HG03469 (cell line): ENCODE results near the gene OR12D2.
"Not testable (repeated sequence)": the region's sequence is repeated elsewhere in the genome, so short reads cannot be mapped to it uniquely, and the experiment has no call there.

Source experiments
- ATAC-seq: cut with Tn5 transposase; IDR thresholded peaks from one replicate; pipeline ENCODE4 v1.9.1; 2021; ENCODE audit warnings: mild to moderate bottlenecking, moderate library complexity, moderate number of reproducible peaks; ENCODE audit not compliant: unreplicated experiment

OR12D2 gene, protein sequence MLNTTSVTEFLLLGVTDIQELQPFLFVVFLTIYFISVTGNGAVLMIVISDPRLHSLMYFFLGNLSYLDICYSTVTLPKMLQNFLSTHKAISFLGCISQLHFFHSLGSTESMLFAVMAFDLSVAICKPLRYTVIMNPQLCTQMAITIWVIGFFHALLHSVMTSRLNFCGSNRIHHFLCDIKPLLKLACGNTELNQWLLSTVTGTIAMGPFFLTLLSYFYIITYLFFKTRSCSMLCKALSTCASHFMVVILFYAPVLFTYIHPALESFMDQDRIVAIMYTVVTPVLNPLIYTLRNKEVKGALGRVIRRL

DNA sequence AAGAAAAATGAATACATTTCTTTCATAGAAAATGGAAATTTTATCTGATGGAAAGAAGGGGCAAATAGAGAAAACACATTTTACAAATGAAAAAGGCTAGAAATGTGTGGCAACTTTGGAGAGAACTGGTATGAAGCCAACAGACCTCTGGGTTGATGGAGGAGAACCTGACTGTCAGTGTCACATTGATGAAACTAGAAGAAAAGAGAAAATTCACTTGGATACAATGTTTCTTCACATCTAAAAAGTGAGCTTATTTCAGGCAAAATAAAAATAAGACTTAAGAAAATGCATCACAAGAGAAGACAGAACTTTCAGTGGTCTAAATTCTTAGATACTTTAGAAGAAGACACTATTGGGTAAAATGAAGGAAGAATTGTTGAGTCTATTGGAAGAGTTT, at the start of gene OR12D2:
OR12D2 (plus strand) TSS at position 301 of the 400 bp plus-strand sequence. CDS start 1,069 bp downstream, outside the sequence.
- ATAC-seq = no peak

DNA sequence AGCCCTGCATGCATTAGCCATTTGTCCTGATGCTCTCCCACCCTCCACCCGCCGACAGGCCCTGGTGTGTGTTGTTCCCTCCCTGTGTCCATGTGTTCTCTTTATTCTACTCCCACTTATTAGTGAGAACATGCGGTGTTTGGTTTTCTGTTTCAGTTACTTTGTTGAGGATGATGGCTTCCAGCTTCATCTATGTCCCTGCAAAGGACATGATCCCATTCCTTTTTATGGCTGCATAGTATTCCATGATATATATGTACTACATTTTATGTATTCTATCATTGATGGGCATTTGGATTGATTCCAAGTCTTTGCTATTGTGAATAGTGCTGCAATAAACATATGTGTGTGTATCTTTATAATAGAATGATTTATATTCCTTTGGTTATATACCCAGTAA, 46.1 kb upstream of the OR12D2 start:
- ATAC-seq = not testable (repeated sequence)

DNA sequence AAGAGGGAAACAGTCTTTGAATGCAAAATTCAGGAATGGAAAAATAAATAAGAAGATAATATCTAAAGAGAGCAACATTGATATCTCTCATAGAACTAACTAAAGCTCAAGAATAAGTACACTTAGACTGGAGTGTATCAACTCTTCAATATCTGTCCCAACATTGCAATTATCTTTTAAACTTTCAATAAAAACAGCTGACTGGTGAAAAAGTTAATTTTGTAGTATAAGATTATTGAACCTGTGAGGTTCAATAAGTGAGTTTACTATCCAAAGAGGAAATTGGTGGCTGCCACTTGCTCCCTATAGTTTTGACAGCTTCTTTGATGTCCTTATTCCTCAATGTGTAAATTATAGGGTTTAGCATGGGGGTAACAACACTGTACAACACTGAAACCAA, 40.5 kb upstream of the OR12D2 start:
- ATAC-seq = no peak

DNA sequence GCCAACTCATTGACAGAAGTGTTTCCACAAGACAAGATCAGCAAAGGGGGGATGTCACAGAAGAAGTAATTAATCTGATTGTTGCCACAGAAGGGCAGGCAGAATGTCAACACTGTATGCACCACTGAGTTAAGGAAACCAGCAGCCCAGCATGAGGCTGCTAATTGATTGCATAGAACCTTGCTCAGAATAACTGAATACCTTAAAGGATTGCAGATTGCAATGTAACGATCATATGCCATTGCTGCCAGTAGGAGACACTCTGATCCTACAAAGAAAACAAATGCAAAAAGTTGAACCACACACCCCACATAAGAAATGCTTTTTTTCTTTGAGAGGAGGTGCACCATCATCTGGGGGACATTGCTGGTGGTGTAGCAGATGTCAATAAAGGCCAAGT, 39.8 kb upstream of the OR12D2 start:
- ATAC-seq = no peak

DNA sequence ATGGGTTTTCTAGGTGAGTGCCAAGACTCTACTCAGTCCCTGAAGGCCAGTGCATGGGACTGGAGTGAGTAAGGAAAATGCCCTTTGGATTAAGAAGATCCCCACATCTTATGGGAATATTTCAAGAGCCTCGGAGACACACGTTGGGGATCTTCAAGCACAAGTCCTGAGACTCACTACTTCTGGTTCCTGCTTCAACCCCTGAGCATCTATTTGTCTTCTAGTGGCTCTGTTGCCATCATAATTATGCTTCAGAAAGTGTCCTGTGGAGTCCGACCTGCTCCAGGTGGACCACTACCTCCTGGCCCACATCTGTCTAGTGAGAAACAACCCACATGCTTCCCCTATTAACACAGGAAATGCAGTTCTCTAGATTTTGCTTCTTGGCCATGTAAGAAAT, 26.7 kb upstream of the OR12D2 start, which contains the start of gene OR5V1:
OR5V1 (minus strand) TSS at position 101 of the 400 bp plus-strand sequence. CDS start 12,670 bp downstream, outside the sequence.
- no peak for ATAC-seq

DNA sequence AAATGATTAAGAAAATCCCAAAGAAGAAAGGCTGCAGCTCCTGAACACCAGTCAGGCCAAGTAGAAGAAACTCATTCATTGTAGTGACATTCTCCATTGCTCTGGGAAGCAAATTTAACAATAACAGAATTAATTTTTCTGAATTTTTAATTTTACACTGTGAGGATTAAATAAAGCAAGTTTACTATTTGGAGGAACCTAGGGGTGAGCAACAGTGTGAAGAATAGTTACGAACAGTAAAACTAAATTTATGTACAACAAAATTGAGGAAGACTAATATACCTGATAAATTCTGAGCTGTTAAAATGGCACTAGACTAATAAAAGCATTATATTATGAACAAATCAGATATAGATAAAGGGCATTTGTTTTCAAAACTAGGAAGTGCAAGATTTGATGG, 20.2 kb upstream of the OR12D2 start, which contains the start of gene OR12D3:
OR12D3 (minus strand) TSS at position 101 of the 400 bp plus-strand sequence; CDS start at position 97, 4 bp downstream.
- no peak for ATAC-seq

DNA sequence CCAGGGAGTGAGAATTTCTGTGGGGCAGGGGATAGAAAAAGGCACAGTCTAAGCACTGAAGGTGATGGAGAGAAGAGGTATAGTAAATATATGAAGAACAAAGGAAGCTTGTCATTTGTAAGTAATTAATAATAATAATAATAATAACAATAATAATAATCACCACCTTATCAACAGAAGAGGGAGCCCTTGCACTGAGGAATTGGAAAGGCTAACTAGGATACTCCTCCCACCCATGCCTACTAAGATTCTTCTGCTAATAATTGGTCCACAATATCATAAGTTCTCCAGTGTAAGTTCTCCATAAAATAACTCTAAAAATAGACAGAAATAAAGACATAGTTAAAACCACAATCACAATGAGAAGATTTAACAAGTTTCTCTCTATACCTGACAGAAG, 19.4 kb upstream of the OR12D2 start:
- no peak for ATAC-seq

DNA sequence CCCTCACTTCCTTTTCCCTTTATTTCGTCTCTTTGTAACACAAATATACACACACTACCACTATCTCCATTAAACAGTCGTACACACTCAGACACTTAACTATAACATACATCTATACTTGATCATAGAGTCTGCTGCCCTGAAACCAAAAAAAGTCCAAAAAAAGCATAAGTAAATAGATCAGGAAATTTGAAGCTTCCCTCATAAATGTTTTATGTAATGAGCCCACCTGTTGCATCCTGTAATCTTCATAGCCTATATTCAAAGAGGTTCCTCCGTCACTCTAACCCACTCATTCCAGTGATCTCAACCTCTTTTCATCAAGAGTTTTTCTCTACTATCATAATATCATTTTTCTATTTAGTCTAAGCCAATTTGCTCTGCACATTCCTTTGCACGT, 6.9 kb upstream of the OR12D2 start:
- no peak for ATAC-seq

DNA sequence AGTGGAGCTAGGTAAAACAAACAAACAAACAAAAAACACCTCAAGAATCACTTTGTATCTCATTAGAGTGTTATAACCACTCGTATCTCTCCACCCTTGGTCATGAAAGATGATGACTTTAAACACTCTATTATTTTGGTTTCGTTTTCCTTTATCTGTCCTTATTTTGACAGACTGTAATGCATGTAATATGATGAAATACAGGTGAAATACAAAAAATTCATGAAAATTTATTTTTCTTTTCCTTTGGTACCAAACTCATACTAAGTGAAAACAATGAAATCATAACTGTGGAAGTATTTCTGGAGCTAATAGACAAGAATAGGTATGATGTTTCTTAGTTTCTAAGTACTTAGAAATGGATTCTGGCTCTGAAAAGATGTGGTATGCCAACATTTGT, 4.1 kb downstream of the OR12D2 start:
- ATAC-seq = no peak

DNA sequence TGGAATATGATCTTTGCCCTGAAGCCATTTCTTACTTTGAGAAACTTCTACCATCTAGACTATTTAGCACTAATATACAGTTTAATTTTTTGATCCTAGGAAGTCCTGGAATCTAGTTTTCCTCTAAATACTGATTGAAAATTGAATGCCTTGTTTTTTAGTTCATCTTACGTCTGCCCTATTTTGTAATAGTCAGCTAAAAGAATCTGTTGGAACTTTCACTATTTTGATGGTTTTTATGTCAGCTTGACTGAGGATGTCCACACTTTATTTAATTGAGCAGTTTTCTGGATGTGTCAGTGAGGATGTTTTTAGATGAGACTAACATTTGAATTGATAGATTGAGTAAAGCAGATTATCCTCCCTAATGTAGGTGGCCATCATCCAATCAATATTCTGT, 8.4 kb downstream of the OR12D2 start:
- no peak for ATAC-seq

DNA sequence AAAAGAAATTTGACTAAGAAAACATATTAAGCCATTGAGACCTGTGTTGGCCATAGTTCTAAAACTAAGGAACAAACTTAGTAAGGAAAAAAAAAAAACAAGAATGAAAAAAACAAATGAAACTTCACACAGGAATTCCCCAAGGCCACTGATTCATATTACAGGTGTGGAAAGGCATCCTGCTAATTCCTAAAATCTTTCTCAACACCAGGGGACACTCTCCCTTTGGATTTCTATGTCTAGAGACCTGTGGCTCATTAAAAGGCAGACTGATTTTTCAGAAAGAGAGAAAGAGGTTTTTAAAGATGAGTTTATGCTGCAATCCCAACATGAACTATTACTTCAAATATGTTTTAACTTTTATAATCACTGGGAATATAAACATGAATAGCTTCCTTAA, 19.2 kb downstream of the OR12D2 start, which contains the start of gene OR12D1:
OR12D1 (plus strand) TSS at position 341 of the 400 bp plus-strand sequence.
- no peak for ATAC-seq

DNA sequence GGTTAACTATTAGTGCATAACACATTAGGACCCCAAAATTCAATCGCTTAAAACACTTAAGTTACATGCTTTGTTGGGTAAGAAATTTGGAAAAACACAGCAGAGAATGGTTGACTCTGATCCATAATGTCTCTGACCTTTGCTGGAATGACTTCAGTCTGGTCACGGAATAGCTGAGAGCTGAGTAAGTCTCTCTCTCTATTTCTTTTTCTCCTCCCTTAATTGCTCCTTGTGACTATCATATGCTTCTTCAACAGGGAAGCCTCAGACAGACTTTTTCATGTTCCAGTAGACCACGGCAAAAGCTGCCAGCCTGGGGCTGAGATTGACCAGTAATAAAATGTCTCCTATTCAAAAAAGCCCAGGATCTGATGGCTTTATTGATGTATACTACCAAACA, 24.1 kb downstream of the OR12D2 start:
- ATAC-seq = no peak

DNA sequence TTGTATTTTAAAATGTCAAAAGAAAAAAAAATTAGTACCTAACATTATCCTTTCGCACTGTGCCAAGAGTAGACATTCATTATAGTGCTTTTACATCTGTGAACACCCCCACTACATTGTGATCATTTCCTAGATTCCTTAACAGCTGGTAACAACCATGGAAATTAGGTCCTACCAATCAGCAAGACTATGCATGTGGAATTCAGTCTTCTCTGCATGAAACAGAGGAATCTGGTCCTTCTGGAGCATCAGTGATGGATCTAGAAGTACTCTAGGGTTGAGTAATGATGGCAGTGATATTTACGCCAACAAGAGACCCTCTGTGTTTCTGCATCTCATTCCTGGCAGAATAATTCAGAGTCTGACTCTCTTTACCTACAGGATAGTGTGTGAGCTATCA, 28.7 kb downstream of the OR12D2 start:
- ATAC-seq = no peak

DNA sequence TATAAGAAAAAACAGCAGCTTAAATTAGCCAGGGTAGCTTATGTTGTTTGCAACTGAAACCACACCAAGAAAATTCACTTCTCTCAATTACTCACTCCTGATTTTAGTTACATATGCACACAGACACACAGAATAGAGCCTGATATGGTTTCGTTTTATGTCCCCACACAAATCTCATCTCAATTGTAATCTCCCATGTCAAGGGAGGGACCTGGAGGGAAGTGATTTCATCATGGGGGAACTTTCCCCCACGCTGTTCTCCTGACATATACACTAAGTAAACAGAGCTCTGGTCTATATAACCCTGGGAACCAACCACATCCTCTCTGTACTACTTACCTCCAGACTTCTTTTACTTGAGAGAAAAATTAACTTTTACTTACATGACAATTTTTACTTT, 29.1 kb downstream of the OR12D2 start:
- ATAC-seq = no peak

DNA sequence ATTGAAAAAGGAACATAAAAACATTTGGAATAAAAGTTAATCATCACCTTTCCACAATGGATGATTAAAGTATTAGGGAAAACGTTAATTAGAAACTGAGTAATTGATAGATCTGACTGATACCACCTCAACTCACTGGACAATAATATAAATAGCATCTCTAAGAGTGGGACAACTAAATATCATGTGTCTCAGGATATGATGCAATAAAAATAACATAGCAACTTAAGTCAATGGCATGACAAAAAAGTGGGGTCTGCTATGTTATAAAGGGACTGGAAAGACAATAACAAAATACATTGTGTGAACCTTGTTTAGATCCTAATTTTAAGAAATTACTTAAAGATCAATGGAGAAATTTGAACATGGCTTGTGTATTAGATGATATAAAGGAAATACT, 29.6 kb downstream of the OR12D2 start:
- ATAC-seq = no peak

DNA sequence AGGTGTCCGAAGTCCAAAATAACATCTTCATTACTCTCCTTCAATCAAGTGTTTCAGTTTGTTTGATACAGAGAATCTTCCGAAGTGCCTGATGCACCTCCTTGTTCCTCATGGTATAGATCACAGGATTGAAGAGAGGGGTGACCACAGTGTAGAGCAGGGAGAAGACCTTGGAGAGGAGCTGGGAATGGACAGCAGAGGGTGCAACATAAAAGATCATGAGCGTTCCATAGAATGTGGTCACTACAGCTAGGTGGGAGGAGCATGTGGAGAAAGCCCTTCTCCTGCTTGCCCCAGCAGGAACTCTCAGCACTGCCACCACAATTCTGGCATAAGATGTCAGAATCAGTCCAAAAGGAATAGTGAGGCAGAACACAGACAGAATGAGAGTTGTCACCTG, 31.2 kb downstream of the OR12D2 start:
- ATAC-seq = no peak

DNA sequence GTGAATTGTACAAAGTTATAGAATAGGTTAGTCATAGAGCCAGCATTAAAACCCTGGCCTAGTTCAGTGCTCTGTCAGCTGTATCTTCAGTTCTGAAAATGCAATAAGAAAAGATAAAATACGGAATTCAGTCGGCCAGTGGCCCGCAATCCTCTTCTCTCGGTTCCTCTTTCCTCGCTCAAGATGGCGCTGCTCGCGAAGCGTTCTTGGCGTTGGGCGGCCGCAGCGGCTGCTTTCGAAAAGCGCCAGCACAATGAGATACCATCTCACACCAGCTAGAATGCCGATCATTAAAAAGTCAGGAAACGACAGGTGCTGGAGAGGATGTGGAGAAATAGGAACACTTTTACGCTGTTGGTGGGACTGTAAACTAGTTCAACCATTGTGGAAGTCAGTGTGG, 41.3 kb downstream of the OR12D2 start:
- not testable (repeated sequence) for ATAC-seq

DNA sequence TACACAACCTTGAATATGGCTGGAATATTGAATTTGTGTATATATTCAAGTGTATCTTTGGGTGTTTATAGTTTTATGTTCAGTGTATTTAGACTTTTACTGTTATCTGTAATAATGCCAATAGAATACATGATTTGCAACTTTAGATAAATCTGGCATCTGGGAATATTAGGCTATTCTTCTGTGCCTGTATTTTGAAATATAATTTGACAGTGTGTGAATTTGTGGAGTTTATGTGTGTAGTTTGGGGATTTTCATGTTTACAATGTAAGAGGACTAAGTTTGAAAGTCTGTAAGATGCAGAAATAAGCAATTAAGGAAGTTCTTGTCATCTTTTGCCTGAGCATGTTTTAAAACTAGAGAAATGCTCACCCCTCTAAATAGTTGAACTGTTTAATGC, 43.6 kb downstream of the OR12D2 start, which contains the start of gene OR10C1:
OR10C1 (plus strand) TSS at position 301 of the 400 bp plus-strand sequence. CDS start 710 bp downstream, outside the sequence.
- ATAC-seq = no peak

DNA sequence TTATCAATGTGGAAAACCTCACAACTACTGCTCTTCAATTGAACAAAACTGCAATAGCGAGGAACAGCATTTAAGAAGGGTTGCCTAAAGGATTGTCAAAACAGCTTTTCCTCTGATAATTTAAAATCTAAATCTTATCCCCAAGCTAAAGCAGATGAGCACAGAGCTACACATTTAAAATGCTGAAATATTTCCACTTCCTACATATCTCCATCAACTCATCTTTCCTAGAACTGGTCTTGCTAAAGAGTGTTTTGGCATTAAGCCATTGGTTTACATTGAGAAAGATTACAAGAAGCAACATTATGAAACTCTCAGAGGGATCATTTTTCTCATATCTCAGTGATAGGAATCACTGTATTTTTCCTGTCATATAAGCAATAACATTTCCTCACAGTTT, 47.3 kb downstream of the OR12D2 start:
- ATAC-seq = no peak

DNA sequence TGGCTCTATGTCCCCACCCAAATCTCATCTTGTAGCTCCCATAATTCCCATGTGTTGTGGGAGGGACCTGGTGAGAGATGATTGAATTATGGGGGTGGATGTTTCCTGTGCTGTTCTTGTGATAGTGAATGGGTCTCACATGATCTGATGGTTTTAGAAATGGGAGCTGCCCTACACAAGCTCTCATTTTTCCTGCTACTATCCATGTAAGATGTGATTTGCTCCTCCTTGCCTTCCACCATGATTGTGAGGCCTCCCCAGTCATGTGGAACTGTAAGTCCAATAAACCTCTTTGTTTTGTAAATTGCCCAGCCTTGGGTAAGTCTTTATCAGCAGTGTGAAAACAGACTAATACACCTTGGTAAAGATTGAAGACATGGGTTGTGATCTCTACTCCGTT, 48.6 kb downstream of the OR12D2 start:
- ATAC-seq = not testable (repeated sequence)
